ENCODE measurements around the gene ZSCAN21. TPM values are rescaled to one million over a fixed set of nuclear protein-coding genes. Genes with fewer than 3 reads are reported as not detected.

ZSCAN21 gene
- total and polyA plus RNA-seq, 10 of the 15 experiments (the other 5 are each of a cell fraction or from before 2014, with no cell fraction given) = 1.9 to 9.6 (median 7.1) TPM

- peak; percentile 15; the same call in 1 of the 2 replicates for TF ChIP-seq LARP7 (IDR thresholded peaks at IDR 0.05)
- no peak for TF ChIP-seq ZNF592 (IDR thresholded peaks at IDR 0.05)
- TF ChIP-seq TCF12 (IDR thresholded peaks at IDR 0.05; ENCODE audit: low read depth, low read length) = peak; percentile 41; the same call in 1 of the 2 replicates
- TF ChIP-seq HDGF (IDR thresholded peaks at IDR 0.05) = no peak
- peak; percentile 96 for TF ChIP-seq CREB1 (IDR thresholded peaks at IDR 0.05; ENCODE audit: low read depth)
- no peak for TF ChIP-seq SUPT20H (IDR thresholded peaks at IDR 0.05; ENCODE audit: borderline replicate concordance, control insufficient read depth, low read depth, low read length)
- TF ChIP-seq RAD21 (IDR thresholded peaks at IDR 0.05; ENCODE audit: insufficient read depth, low read depth, low read length) = no peak
- TF ChIP-seq MAX (IDR thresholded peaks at IDR 0.05; ENCODE audit: low read depth, low read length) = peak; percentile 67; the same call in 1 of the 2 replicates
- peak; percentile 74 for TF ChIP-seq YY1 (IDR thresholded peaks at IDR 0.05; ENCODE audit: low read depth, low read length)
- TF ChIP-seq ATF2 (IDR thresholded peaks at IDR 0.05; ENCODE audit: low read length) = no peak
- no peak for TF ChIP-seq IRF3 (IDR thresholded peaks at IDR 0.05)
- no peak for TF ChIP-seq ZZZ3 (IDR thresholded peaks at IDR 0.05; ENCODE audit: control insufficient read depth, insufficient read length, low read depth)
- TF ChIP-seq ELK1 (IDR thresholded peaks at IDR 0.05; ENCODE audit: low read depth, low read length) = peak; percentile 84
- 0 out of 2 replicates have a peak, but pooled peaks have one; percentile 52 for TF ChIP-seq ZNF24 (IDR thresholded peaks at IDR 0.05)
- no peak for TF ChIP-seq RELA (IDR thresholded peaks at IDR 0.05; ENCODE audit: borderline replicate concordance, partially characterized antibody)
- TF ChIP-seq IRF5 (IDR thresholded peaks at IDR 0.05; ENCODE audit: borderline replicate concordance) = no peak
- no peak for TF ChIP-seq HSF1 (IDR thresholded peaks at IDR 0.05; ENCODE audit: low read depth, low read length)
These were observed 34.1 kb upstream of the ZSCAN21 start, which contains the start of gene ZKSCAN1 (continued) for GRCh38 chr7:100015232-100016214.

Measured in GM12878 (cell line).